B cell (primary cell): ENCODE measurements around the gene SFTPA2. TPM values are rescaled to one million over a fixed set of nuclear protein-coding genes. Genes with fewer than 3 reads are reported as not detected.
"Not testable (repeated sequence)": the region's sequence is repeated elsewhere in the genome, so short reads cannot be mapped to it uniquely, and the experiment has no call there.

Experiments
- ATAC-seq: fragments of 200-7000 bp; cut with Tn5 transposase; one replicate; pipeline ENCODE4 v1.10.0; 2021; ENCODE audit warnings: low read depth, mild to moderate bottlenecking, moderate number of reproducible peaks, moderate library complexity
- CTCF ChIA-PET: fragments of 350-600 bp; sonication (Branson Sonifier 250); formaldehyde crosslinking; loops from one replicate; lab custom pipeline; 2021; ENCODE audit warnings: antibody characterized with exemption, inconsistent platforms; lab: Charles Lee
- POLR2A ChIA-PET: fragments of 350-600 bp; sonication (Branson Sonifier 250); formaldehyde crosslinking; loops from one replicate; lab custom pipeline; 2021; ENCODE audit warnings: antibody characterized with exemption; lab: Charles Lee
- DNase-seq: peaks from one replicate; pipeline ENCODE4 v3.0.0; 2013
- H2AFZ ChIP-seq: 2 replicates; pipeline ENCODE4 v1.6.1; 2012; ENCODE audit warnings: mild to moderate bottlenecking, low read depth, low read length; ENCODE audit not compliant: insufficient read depth, poor library complexity, severe bottlenecking
- H3K27ac ChIP-seq, 2 donors: 1 replicate in 1 of 2; 2 replicates in 1 of 2; pipeline ENCODE4 v1.5.1; 2012 to 2013; ENCODE audit warnings: low read length in 2 of 2, mild to moderate bottlenecking in 2 of 2, moderate library complexity in 1 of 2
- H3K27me3 ChIP-seq, 4 experiments: fragments of 200-600 bp in 1 of 4; sonication (generic) in 1 of 4; replicated peaks in 1 of 4; 1 replicate in 2 of 4; 2 replicates in 2 of 4; pipeline versions ENCODE4 v1.6.1 to v1.7.0; 2013 to 2016; ENCODE audit warnings: low read length in 3 of 4, mild to moderate bottlenecking in 2 of 4, mixed read lengths in 1 of 4, moderate library complexity in 1 of 4; ENCODE audit not compliant: insufficient read depth in 4 of 4, control insufficient read depth in 3 of 4; ENCODE audit errors: control extremely low read depth in 1 of 4
- H3K36me3 ChIP-seq, 2 experiments: replicated peaks in 1 of 2; 1 replicate in 1 of 2; 2 replicates in 1 of 2; pipeline versions ENCODE4 v1.6.1 to v1.7.1; 2013; ENCODE audit warnings: low read length in 1 of 2; ENCODE audit not compliant: insufficient read depth in 2 of 2, control insufficient read depth in 1 of 2; ENCODE audit errors: control extremely low read depth in 1 of 2, extremely low read depth in 1 of 2
- H3K4me1 ChIP-seq, 2 donors: fragments of 200-600 bp in 1 of 2; sonication (generic) in 1 of 2; 1 replicate in 1 of 2; 2 replicates in 1 of 2; pipeline versions ENCODE4 v1.5.1 to v1.6.1; 2013 to 2017; ENCODE audit warnings: low read length in 2 of 2; ENCODE audit not compliant: control insufficient read depth in 2 of 2, insufficient read depth in 2 of 2
- H3K4me2 ChIP-seq: replicated peaks from 2 replicates; pipeline ENCODE3; 2012; ENCODE audit warnings: mild to moderate bottlenecking, low read depth, low read length; ENCODE audit not compliant: poor library complexity, severe bottlenecking
- H3K4me3 ChIP-seq, 5 experiments: fragments of 200-600 bp in 1 of 5; sonication (generic) in 1 of 5; 1 replicate in 3 of 5; 2 replicates in 2 of 5; pipeline versions ENCODE4 v1.5.1 to v1.7.0; 2011 to 2016; ENCODE audit warnings: low read length in 4 of 5, mild to moderate bottlenecking in 4 of 5, low read depth in 2 of 5, control low read depth in 1 of 5, moderate library complexity in 1 of 5; ENCODE audit not compliant: insufficient read depth in 1 of 5; ENCODE audit errors: control extremely low read depth in 1 of 5, extremely low read depth in 1 of 5
- H3K79me2 ChIP-seq: fragments of 200-600 bp; sonication (generic); one replicate; pipeline ENCODE4 v1.6.0; 2016; ENCODE audit warnings: low read length; ENCODE audit not compliant: control insufficient read depth, insufficient read depth
- H3K9ac ChIP-seq: fragments of 200-600 bp; sonication (generic); 2 replicates; pipeline ENCODE4 v1.6.1; 2017; ENCODE audit warnings: mild to moderate bottlenecking, low read length, moderate library complexity
- H3K9me3 ChIP-seq, 3 donors: one replicate each; pipeline versions ENCODE4 v1.6.1 to v1.7.1; 2013; ENCODE audit warnings: low read length in 2 of 3; ENCODE audit not compliant: control insufficient read depth in 2 of 3, insufficient read depth in 1 of 3; ENCODE audit errors: control extremely low read depth in 1 of 3
- H4K20me1 ChIP-seq: 2 replicates; pipeline ENCODE4 v1.6.0; 2012; ENCODE audit warnings: mild to moderate bottlenecking, low read length; ENCODE audit not compliant: insufficient read depth, control insufficient read depth, poor library complexity, severe bottlenecking
- H3K27ac Mint-ChIP-seq: one replicate; pipeline ENCODE4 v1.8.0; 2021; ENCODE audit warnings: mixed read lengths
- H3K27me3 Mint-ChIP-seq: one replicate; pipeline ENCODE4 v1.8.0; 2021; ENCODE audit warnings: mixed read lengths
- H3K4me1 Mint-ChIP-seq: one replicate; pipeline ENCODE4 v1.8.0; 2021; ENCODE audit warnings: mixed read lengths
- H3K4me3 Mint-ChIP-seq: one replicate; pipeline ENCODE4 v1.8.0; 2021; ENCODE audit warnings: mixed read lengths
- H3K9me3 Mint-ChIP-seq: one replicate; pipeline ENCODE4 v1.8.0; 2022; ENCODE audit warnings: mixed read lengths; ENCODE audit not compliant: insufficient read depth
- EZH2 ChIP-seq: IDR thresholded peaks from 2 replicates; pipeline ENCODE4 v1.6.1; 2012; ENCODE audit warnings: borderline replicate concordance, low read depth, mild to moderate bottlenecking, moderate library complexity, low read length; ENCODE audit not compliant: insufficient read depth, poor library complexity, severe bottlenecking
- WGBS: methylation state at CpG from one replicate; pipeline ENCODE4 v1.1.5; 2013; ENCODE audit warnings: missing lambda C conversion rate; ENCODE audit not compliant: insufficient coverage; 5-methylcytosine and 5-hydroxymethylcytosine counted together
- intact Hi-C: fragments of 100-400 bp; cut with micrococcal nuclease; formaldehyde crosslinking; loops from one replicate; pipeline ENCODE4 v1.10.0; 2022
- polyA plus RNA-seq: library from polyadenylated mRNA; depleted of rRNA; stranded (reverse); fragments of >200 nt; gene quantifications from 2 replicates; pipeline ENCODE4 v1.2.3, GENCODE V29; 2012
- total RNA-seq, 2 donors: library from RNA; stranded (reverse); fragments of 120-200 nt in 1 of 2; gene quantifications; 1 replicate in 1 of 2; 2 replicates in 1 of 2; pipeline versions ENCODE4 v1.2.3 to v1.2.4, GENCODE V29; 2013 to 2022

Gene SFTPA2
- total and polyA plus RNA-seq, 2 donors (not counting 1 experiment from before 2014, with no cell fraction given), result not detected

GRCh38 chr10:79579361-79579760, 19.2 kb upstream of the SFTPA2 start:
- intact Hi-C loops, result no loop called here
- Histone ChIP-seq H4K20me1 (no peaks in the 10 kb centered on the region), H3K36me3 (no peaks in the 10 kb centered on the region), H3K27me3 (no peaks in the 10 kb centered on the region), H3K4me3 (no peak overlapping the region), H3K79me2 (no peaks in the 10 kb centered on the region), H3K27ac (no peak overlapping the region), H3K9ac (no peak overlapping the region), H2AFZ (no peak overlapping the region), H3K9me3 (peaks cover 0 to 2% (median 0%) of the 10 kb centered on the region in 3 donors), H3K4me1 (no peaks in the 10 kb centered on the region), H3K4me2 (no peak overlapping the region)
- ATAC-seq (no peak), DNase-seq (no peak)
- WGBS, result no CpG with 5 or more reads among the region's 2 CpGs
- Mint-ChIP-seq H3K27ac (no peak overlapping the region), H3K4me3 (no peak overlapping the region), H3K9me3 (no peaks in the 10 kb centered on the region), H3K4me1 (no peaks in the 10 kb centered on the region), H3K27me3 (peaks cover 17% of the 10 kb centered on the region)
- ChIA-PET CTCF (no interaction called here), POLR2A (no interaction called here)
- TF ChIP-seq EZH2, result no peak

GRCh38 chr10:79570624-79571023, 10.4 kb upstream of the SFTPA2 start:
- H3K27me3 Mint-ChIP-seq, result peaks cover 66% of the 10 kb centered on the region
- H3K36me3 ChIP-seq, H3K4me2 ChIP-seq, H2AFZ ChIP-seq, H3K4me3 ChIP-seq, CTCF ChIA-PET, DNase-seq, H3K79me2 ChIP-seq, H3K9me3 Mint-ChIP-seq, H3K27ac ChIP-seq, H3K4me3 Mint-ChIP-seq, intact Hi-C loops, ATAC-seq, H3K9me3 ChIP-seq, H3K4me1 ChIP-seq, H3K4me1 Mint-ChIP-seq, H4K20me1 ChIP-seq, POLR2A ChIA-PET, H3K27ac Mint-ChIP-seq, H3K9ac ChIP-seq: not testable (repeated sequence)
- H3K27me3 ChIP-seq, result peaks cover 0 to 13% (median 6%) of the 10 kb centered on the region in 4 experiments
- 74% methylated on average over 6 of the region's 6 CpGs for WGBS
